Endodermal cell (in vitro differentiated cells): Measurements from ENCODE around the gene KRTAP5-4. TPM values are rescaled to one million over a fixed set of nuclear protein-coding genes. Genes with fewer than 3 reads are reported as not detected.
"Not testable (repeated sequence)": the region's sequence is repeated elsewhere in the genome, so short reads cannot be mapped to it uniquely, and the experiment has no call there.

Source experiments
- DNase-seq: peaks from one replicate; pipeline ENCODE4 v3.0.0-alpha.2; 2017
- H3K27ac ChIP-seq: 2 replicates; pipeline ENCODE4 v1.5.1; 2013; ENCODE audit warnings: mild to moderate bottlenecking, low read depth, low read length, moderate library complexity
- H3K27me3 ChIP-seq: 2 replicates; pipeline ENCODE4 v1.6.1; 2013; ENCODE audit warnings: mild to moderate bottlenecking, low read length, moderate library complexity; ENCODE audit not compliant: insufficient read depth, control insufficient read depth, poor library complexity, severe bottlenecking
- H3K36me3 ChIP-seq: 2 replicates; pipeline ENCODE4 v1.7.0; 2013; ENCODE audit warnings: mild to moderate bottlenecking, low read length, moderate library complexity; ENCODE audit not compliant: control insufficient read depth, insufficient read depth
- H3K4me1 ChIP-seq: one replicate; pipeline ENCODE4 v1.7.0; 2013; ENCODE audit warnings: low read length; ENCODE audit not compliant: control insufficient read depth, insufficient read depth
- H3K4me3 ChIP-seq: 2 replicates; pipeline ENCODE4 v1.5.1; 2013; ENCODE audit warnings: mild to moderate bottlenecking, low read length, moderate library complexity
- H3K9ac ChIP-seq: 2 replicates; pipeline ENCODE4 v1.6.1; 2013; ENCODE audit warnings: mild to moderate bottlenecking, low read length, moderate library complexity; ENCODE audit not compliant: poor library complexity, severe bottlenecking; ENCODE audit errors: extremely low read depth
- H3K9me3 ChIP-seq: 2 replicates; pipeline ENCODE4 v1.6.1; 2013; ENCODE audit warnings: mild to moderate bottlenecking, low read length, moderate library complexity; ENCODE audit not compliant: control insufficient read depth
- H3K27ac Mint-ChIP-seq: 2 replicates; pipeline ENCODE4 v1.8.0; 2020; ENCODE audit warnings: mixed read lengths
- H3K27me3 Mint-ChIP-seq: 2 replicates; pipeline ENCODE4 v1.8.0; 2021; ENCODE audit warnings: mild to moderate bottlenecking, mixed read lengths; ENCODE audit not compliant: insufficient read depth
- H3K36me3 Mint-ChIP-seq: 2 replicates; pipeline ENCODE4 v1.8.0; 2020; ENCODE audit warnings: low read depth, mixed read lengths
- H3K4me1 Mint-ChIP-seq: 2 replicates; pipeline ENCODE4 v1.8.0; 2020; ENCODE audit warnings: mixed read lengths
- H3K4me3 Mint-ChIP-seq: 2 replicates; pipeline ENCODE4 v1.8.0; 2020; ENCODE audit warnings: mild to moderate bottlenecking, moderate library complexity, mixed read lengths
- H3K9me3 Mint-ChIP-seq: 2 replicates; pipeline ENCODE4 v1.8.0; 2020; ENCODE audit warnings: mild to moderate bottlenecking, mixed read lengths
- WGBS, 2 experiments: methylation state at CpG; one replicate each; pipeline versions ENCODE4 v1.1.5 to v1.1.7; 2013; ENCODE audit warnings: missing lambda C conversion rate in 2 of 2, mixed read lengths in 1 of 2; ENCODE audit not compliant: insufficient coverage in 1 of 2, insufficient read length in 1 of 2; 5-methylcytosine and 5-hydroxymethylcytosine counted together
- long read RNA-seq, 4 experiments: library from polyadenylated mRNA in 2 of 4; library from RNA in 1 of 4; library from capped mRNA in 1 of 4; stranded (forward) in 3 of 4; unstranded in 1 of 4; transcript quantifications; one replicate each; pipeline ENCODE4 v2.0.0, GENCODE V29; 2020 to 2021; ENCODE audit warnings: inconsistent platforms in 1 of 4
- polyA plus RNA-seq, 2 experiments: library from polyadenylated mRNA; stranded (reverse); fragments of 50-300 nt; gene quantifications; one replicate each; pipeline ENCODE4 v1.2.3, GENCODE V29; 2013
- total RNA-seq, 2 donors: library from RNA; stranded (reverse); fragmentation: NEBNext Ultra II Directional in 1 of 2; extraction: Animal tissue kit (Norgen Biotek cat#: 25700) in 1 of 2; gene quantifications; 2 replicates in 1 of 2; 3 replicates in 1 of 2; pipeline ENCODE4 v1.2.1, GENCODE V29; 2021
- TF ChIP-seq, protein P1 (sequence below): fragments of 200-600 bp; sonication (generic); conservative IDR thresholded peaks from 2 replicates; pipeline ENCODE4 v1.5.0; 2021; ENCODE audit warnings: antibody characterized with exemption, mild to moderate bottlenecking

The KRTAP5-4 gene, protein sequence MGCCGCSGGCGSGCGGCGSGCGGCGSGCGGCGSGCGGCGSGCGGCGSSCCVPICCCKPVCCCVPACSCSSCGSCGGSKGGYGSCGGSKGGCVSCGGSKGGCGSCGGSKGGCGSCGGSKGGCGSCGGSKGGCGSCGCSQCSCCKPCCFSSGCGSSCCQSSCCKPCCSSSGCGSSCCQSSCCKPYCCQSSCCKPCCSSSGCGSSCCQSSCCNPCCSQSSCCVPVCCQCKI
- total RNA-seq, result not detected
- not detected for polyA plus RNA-seq (2013, experiment 1 of 2)
- polyA plus RNA-seq (2013, experiment 2 of 2), result not detected
- long read RNA-seq, experiment 1, result 0 reads
- long read RNA-seq, experiment 2, result 0 reads
- long read RNA-seq, experiment 3, result 0 reads
- long read RNA-seq, experiment 4, result 0 reads

DNA sequence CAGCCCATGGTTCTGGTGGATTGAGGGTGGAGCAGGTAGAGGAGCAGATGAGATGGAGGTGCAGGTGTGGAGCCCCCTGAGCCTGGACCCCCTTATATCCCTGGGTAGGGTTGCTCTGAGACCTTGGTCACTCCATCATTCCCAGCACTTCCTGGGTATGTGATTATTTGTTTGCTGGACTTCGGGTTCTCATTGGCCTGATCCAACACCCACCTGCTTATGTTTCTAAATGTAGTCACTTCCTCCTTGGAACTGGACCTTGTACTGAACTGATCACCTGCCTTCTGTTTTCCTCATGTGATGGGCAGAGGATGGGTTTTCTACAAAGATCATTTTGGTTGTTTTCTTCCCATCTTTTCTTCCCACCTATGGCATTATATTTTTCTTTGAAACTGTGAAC is at the start of gene KRTAP5-4:
TSS of gene KRTAP5-4 (minus strand) at position 53 of the 400 bp plus-strand sequence. CDS start at position 8, 45 bp downstream.
- Mint-ChIP-seq H3K27ac (no peak within 1 kb of the TSS), H3K4me1 (peaks cover 10% of the 10 kb centered on the region), H3K4me3 (no peak within 1 kb of the TSS), H3K9me3 (peaks cover 16% of the 10 kb centered on the region), H3K36me3 (no peaks in the 10 kb centered on the region), H3K27me3 (peaks cover 34% of the 10 kb centered on the region)
- H3K27ac ChIP-seq, result no peak within 1 kb of the TSS
- H3K4me1 ChIP-seq, result no peaks in the 10 kb centered on the region
- no peaks in the 10 kb centered on the region for H3K9me3 ChIP-seq
- no peaks in the 10 kb centered on the region for H3K36me3 ChIP-seq
- H3K9ac ChIP-seq, result no peak within 1 kb of the TSS
- WGBS, 2 experiments, result 67% methylated on average over 1 of the region's 1 CpG; no CpG with 5 or more reads in 1 of the 2 experiments
- H3K27me3 ChIP-seq, result no peaks in the 10 kb centered on the region
- H3K4me3 ChIP-seq, result no peak within 1 kb of the TSS
- no peak for DNase-seq
- TF ChIP-seq, protein P1, sequence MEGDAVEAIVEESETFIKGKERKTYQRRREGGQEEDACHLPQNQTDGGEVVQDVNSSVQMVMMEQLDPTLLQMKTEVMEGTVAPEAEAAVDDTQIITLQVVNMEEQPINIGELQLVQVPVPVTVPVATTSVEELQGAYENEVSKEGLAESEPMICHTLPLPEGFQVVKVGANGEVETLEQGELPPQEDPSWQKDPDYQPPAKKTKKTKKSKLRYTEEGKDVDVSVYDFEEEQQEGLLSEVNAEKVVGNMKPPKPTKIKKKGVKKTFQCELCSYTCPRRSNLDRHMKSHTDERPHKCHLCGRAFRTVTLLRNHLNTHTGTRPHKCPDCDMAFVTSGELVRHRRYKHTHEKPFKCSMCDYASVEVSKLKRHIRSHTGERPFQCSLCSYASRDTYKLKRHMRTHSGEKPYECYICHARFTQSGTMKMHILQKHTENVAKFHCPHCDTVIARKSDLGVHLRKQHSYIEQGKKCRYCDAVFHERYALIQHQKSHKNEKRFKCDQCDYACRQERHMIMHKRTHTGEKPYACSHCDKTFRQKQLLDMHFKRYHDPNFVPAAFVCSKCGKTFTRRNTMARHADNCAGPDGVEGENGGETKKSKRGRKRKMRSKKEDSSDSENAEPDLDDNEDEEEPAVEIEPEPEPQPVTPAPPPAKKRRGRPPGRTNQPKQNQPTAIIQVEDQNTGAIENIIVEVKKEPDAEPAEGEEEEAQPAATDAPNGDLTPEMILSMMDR, result no peak

DNA sequence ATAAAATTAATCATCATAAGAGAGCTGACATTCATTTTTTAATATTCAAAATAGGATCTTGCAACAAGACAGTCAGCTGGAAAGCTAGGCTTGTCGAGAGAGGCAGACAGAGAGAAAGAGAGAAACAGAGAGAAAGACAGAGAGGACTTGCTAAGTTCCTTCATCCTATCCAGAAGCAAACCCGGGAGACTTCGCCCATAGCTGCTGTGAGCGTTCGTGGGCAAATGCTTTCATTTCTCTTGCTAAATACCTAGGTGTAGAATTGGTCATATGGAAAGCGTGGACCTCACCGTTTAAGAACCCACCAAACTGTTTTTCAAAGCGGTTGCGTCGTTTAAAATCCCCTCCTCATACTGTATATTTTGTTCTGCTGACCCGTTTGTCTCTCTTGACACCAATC is 49.7 kb upstream of the KRTAP5-4 start:
- Histone ChIP-seq H3K4me3 (no peak overlapping the region), H3K27ac (no peak overlapping the region), H3K36me3 (no peaks in the 10 kb centered on the region), H3K9ac (no peak overlapping the region), H3K27me3 (peaks cover 61% of the 10 kb centered on the region), H3K4me1 (peaks cover 6% of the 10 kb centered on the region), H3K9me3 (no peaks in the 10 kb centered on the region)
- peaks cover 68% of the 10 kb centered on the region for H3K27me3 Mint-ChIP-seq
- no peaks in the 10 kb centered on the region for H3K9me3 Mint-ChIP-seq
- no peaks in the 10 kb centered on the region for H3K36me3 Mint-ChIP-seq
- H3K4me3 Mint-ChIP-seq, result no peak overlapping the region
- H3K27ac Mint-ChIP-seq, result no peak overlapping the region
- DNase-seq, result peak; percentile 23
- TF ChIP-seq, protein P1, result no peak
- H3K4me1 Mint-ChIP-seq, result peaks cover 9% of the 10 kb centered on the region
- WGBS, 2 experiments, result 90 to 94% methylated on average over 11 of the region's 11 CpGs

DNA sequence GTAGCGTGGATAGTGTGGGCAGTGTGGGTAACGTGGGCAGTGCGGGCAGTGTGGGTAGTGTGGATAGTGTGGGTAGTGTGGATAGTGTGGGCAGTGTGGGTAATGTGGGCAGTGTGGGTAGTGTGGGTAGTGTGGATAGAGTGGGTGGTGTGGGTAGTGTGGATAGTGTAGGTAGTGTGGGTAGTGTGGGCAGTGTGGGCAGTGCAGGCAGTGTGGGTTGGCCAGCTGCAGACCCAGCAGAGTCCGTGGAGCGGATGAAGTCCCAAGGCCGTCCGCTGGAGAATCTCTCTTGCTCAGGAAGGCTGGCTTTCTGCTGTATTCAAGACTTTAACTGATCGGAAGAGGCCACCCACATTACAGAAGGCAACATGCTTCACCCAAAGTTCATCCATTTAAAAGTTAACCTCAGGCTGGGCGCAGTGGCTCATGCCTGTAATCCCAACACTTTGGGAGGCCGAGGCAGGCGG is 49.0 kb upstream of the KRTAP5-4 start:
- Histone ChIP-seq H3K27ac (no peak overlapping the region), H3K9ac (no peak overlapping the region), H3K4me3 (no peak overlapping the region), H3K27me3 (peaks cover 61% of the 10 kb centered on the region), H3K4me1 (peaks cover 6% of the 10 kb centered on the region), H3K9me3 (no peaks in the 10 kb centered on the region), H3K36me3 (no peaks in the 10 kb centered on the region)
- H3K4me1 Mint-ChIP-seq, result peaks cover 9% of the 10 kb centered on the region
- DNase-seq, result no peak
- no peak overlapping the region for H3K4me3 Mint-ChIP-seq
- H3K27me3 Mint-ChIP-seq, result peaks cover 63% of the 10 kb centered on the region
- WGBS, 2 experiments, result 73 to 92% methylated on average over 2 to 11 of the region's 11 CpGs
- no peaks in the 10 kb centered on the region for H3K36me3 Mint-ChIP-seq
- H3K27ac Mint-ChIP-seq, result no peak overlapping the region
- TF ChIP-seq, protein P1, result no peak
- no peaks in the 10 kb centered on the region for H3K9me3 Mint-ChIP-seq

DNA sequence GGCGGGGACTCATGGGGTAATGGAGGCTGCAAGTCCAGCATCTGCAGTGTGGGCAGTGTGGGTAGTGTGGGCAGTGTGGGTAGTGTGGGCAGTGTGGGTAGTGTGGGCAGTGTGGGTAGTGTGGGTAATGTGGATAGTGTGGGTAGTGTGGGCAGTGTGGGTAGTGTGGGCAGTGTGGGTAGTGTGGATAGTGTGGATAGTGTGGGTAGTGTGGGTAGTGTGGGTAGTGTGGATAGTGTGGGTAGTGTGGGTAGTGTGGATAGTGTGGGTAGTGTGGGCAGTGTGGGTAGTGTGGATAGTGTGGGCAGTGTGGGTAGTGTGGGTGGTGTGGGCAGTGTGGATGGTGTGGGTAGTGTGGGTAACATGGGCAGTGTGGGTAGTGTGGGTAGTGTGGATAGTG is 48.5 kb upstream of the KRTAP5-4 start:
- not testable (repeated sequence) for H3K27ac Mint-ChIP-seq, H3K4me3 ChIP-seq, DNase-seq, H3K9ac ChIP-seq, H3K36me3 Mint-ChIP-seq, H3K9me3 Mint-ChIP-seq, H3K36me3 ChIP-seq, H3K4me1 Mint-ChIP-seq, H3K4me1 ChIP-seq, H3K9me3 ChIP-seq, H3K4me3 Mint-ChIP-seq, H3K27ac ChIP-seq
- 94% methylated on average over 1 of the region's 1 CpG; no CpG with 5 or more reads in 1 of the 2 experiments for whole genome bisulfite sequencing, 2 experiments
- peaks cover 59% of the 10 kb centered on the region for H3K27me3 Mint-ChIP-seq
- H3K27me3 ChIP-seq, result peaks cover 61% of the 10 kb centered on the region
